GM21528 (cell line): ENCODE measurements around the gene SMAD3.

Experiments
- ATAC-seq: cut with Tn5 transposase; IDR thresholded peaks from one replicate; pipeline ENCODE4 v1.9.1; 2021; ENCODE audit warnings: mild to moderate bottlenecking, moderate library complexity; ENCODE audit not compliant: unreplicated experiment, low FRiP score

Gene SMAD3

DNA sequence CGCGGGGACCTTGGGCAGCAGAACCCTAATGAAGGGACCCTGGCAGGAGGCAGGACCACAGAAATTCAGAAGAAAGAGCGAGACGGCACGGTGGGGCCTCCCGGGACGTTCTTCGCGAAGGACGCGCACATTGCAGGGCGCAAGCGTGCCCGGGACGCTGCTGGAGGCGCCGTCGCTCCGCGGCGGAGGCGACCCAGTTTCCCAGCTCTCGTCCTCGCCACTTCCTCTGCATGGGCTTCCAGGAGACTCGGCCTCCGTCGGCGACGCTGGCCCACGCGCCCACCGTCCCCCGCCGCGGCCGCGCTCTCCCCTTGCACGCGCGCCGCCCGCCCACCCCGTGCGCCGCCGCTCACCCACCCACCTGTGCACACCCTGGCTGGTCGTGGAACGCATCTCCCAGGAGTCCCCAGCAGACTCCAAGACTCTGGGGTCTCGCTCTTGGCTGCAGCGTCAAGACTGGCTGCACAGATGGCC, 31.8 kb upstream of the SMAD3 start:
- no peak for ATAC-seq

DNA sequence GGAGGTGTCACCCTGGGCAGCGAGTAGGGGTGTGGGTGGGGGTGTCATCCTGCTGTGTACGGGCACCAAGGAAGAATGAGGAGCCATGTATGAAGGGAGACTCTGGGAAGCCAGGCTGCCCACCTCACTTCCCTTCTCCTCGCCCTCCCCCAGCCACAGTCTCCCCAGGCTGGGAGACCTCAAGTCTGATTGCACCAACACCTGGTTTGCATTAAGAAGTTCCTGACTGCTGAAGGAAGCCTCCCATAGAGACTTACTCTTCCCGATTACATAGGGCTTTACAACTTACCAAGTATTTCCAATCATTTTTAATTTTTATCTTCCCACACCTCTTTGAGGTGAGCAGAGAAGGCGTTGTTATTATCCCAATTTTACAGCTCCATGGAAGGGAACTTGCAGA, 29.5 kb upstream of the SMAD3 start:
- no peak for ATAC-seq

DNA sequence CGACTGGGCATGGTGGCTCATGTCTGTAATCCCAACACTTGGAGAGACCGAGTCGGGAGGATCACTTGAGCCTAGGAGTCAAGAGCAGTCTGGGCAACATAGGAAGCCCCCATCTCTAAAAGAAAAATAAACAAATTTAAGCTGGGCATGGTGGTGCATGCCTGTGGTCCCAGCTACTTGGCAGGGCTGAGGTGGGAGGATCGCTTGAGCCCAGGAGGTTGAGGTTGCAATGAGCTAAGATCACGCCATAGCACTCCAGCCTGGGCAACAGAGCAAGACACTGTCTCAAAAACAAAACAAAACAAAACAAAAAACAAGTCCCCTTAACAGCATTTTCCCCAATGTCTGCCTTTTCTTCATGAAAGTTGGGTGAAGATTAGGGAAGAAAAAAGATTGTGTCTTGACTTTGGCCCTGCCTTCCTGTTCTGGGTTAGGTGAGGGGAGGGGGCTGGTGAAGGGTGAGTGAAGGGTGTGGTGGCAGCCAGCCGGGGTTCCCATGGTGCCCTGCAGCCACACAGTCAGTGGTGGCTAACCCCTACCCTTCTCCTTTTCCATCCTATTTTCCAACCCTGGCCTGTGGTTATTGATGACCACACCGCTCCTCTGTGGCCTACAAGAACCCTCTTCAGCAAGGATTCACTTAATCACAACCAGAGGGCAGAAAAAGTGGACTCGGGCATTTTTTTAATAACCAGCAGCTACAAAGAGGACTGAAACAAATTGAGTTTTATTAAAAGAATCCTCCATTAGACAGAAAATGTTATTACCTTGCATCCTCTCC, 28.4 kb upstream of the SMAD3 start:
- no peak for ATAC-seq

DNA sequence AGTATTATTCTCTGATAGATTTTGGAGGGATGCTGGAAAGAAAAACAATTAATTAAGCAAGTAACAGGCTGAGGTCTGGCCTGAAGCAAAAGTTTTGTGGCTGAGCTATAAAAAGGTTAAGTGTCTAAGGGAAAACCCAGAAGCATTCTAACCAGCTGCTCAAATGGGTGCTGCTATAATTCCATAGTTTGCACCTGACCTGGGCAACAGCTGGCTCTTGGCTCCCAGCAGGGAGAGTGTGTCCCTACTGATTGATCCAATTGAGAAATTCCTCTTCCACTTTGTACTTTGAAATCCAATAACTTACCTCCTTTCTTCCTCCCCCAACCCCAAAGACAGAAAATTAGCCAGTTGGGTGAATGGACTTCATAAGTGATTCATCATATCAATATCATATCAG, 27.7 kb upstream of the SMAD3 start:
- ATAC-seq: no peak

DNA sequence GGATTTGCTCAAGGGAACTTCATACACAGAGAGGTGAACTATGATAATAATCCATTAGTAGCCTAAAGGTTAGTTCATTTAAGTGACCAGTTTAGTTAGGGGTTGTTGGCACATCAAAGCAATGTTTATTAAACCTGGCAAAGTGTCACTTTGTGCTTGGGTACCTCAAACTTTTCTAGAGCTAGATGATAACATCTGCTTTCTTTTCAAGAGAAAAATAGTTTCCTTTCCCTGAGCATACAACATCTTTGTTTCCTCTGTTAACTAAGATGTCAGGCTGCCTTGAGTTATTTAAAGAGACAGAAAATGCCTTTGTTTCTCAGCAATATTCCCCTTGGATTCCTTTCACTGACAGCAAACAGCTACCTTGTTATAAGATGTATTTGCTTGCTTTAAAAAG, 26.7 kb upstream of the SMAD3 start:
- no peak for ATAC-seq

DNA sequence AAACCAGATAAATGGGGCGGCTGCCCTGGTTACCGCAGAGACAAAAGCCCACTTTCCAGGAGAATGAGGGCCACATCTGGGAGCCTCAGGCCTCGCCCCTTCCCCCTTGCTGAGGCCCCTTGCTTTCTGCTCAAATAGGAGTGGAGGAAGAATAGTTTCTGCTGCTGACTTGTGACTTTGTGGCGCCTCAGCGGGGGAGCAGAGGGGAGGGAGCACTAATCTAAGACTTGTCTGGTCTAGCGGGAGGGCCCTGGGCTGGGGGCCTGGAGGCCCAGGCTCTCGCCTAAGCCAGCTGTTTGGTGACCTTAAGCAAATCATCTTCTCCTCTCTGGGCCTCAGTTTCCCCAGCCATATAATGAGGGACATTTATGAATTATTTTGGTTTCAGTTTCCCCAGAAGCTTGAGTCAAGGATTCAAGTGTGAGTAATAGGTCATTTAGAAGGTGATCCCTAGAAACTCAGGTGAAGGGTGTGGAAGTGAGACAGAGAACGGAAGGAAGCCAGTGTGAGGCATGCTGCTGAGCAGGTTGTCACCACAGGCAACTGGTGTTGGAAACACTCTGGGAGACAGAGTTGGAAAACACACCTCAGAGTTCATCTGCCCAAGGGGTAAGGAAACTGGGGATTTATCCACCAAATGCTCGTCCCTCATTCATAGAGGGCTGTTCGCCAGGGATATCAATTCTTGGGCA, 25.9 kb upstream of the SMAD3 start:
- ATAC-seq: no peak

DNA sequence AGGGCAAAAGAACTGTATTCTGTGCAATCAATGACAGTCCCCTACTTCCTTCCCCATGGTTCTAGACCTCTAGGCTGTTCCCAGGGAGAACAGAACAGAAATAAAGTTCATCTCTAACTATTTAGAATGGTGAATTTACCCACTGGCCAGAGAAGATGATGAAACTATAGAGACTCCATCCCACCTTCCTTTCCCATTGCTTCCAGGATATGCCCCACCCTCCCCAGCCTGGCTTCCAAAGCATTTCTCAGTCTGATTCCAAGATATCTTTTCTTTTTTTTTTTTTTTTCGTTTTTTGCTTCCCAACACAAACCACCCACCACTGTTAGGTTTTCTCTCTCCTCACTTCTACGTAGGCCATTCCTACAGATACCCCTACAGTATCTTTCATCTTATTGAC, 25.1 kb upstream of the SMAD3 start:
- no peak for ATAC-seq

DNA sequence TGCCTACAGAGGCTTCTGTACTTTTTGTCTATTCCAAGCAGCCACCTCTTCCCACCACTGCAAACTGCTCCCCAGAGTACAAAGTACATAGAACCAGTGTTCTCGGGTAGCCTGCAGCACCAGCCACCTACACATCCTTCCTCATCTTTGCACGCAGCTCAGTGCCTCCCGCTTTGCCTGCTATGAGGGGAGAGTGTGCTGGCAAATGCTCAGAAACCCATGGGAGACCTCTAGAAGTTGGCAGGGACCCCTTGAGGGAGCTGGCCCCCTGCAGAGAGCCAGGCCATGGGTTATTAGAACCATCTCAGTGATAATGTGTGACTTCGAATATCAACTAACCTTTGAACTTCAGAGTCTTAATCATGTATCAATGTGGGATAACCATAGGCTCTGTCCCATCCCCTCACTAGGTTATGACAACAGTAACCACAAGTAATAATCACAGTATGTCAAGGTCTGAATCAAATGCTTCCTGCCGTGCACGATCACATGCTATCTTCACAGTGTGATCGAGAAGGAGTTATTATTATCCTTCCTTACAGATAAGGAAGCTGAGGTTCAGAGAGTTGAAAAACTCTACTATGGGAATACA, 22.8 kb upstream of the SMAD3 start:
- ATAC-seq: no peak

DNA sequence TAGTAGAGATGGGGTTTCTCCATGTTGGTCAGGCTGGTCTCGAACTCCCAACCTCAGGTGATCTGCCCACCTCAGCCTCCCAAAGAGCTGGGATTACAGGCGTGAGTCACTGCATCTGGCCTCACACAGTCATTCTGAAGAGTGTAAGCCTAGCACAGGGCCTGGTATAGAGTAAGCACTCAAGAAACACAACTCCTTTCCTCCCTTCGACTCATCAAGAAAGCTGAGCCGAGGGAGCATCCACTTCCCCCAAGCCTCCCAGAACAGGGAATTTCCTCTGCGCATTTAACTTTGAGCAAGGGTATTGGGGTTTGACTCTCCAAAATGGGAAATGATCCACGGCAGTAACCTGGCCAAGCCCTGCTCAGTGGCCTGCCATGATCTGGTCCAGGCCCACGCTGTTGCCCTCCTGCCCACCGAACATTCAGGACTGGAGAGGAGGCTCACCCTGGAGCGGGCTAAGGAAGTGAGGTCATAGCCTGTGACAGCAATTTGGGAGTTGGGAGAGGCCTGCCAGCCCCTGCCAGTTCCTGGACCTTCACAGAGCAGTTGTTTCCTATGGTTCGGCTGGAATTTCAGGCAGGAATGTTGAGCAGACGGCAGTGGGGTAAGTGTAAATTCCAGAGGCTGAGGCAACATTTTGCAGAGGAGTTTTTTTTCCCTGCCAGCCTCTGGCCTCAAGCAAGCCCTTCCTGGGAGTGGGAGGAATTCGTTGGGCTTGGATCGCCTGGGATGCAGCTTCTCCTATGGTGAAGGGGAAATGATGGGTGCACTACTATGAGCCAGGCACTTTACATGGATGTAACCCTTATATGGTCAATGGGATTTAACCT, 21.2 kb upstream of the SMAD3 start:
- ATAC-seq: no peak

DNA sequence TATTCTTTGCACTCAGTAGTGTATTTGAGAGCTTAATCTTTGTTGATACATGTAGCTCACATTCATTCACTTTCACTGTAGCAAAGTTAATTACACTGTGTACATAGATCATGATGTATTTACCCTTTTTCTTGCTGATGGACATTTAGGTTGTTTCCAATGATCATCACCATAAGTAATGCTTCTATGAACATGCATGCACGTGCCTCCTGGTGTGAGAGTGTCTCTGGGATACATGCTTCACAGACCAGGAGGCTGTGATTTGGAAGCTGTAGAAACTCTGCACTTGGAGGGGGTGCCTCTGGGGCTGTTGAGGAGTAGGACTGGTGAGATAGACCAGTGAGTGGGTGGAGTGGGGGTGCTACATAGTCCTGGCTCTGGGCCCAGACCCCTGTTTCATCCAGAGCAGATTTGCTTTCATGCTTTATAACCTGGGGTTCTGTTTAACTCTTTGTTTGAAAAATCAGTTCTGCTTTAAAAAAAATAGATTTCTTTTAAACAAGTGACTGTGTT, 18.2 kb upstream of the SMAD3 start:
- ATAC-seq: no peak

DNA sequence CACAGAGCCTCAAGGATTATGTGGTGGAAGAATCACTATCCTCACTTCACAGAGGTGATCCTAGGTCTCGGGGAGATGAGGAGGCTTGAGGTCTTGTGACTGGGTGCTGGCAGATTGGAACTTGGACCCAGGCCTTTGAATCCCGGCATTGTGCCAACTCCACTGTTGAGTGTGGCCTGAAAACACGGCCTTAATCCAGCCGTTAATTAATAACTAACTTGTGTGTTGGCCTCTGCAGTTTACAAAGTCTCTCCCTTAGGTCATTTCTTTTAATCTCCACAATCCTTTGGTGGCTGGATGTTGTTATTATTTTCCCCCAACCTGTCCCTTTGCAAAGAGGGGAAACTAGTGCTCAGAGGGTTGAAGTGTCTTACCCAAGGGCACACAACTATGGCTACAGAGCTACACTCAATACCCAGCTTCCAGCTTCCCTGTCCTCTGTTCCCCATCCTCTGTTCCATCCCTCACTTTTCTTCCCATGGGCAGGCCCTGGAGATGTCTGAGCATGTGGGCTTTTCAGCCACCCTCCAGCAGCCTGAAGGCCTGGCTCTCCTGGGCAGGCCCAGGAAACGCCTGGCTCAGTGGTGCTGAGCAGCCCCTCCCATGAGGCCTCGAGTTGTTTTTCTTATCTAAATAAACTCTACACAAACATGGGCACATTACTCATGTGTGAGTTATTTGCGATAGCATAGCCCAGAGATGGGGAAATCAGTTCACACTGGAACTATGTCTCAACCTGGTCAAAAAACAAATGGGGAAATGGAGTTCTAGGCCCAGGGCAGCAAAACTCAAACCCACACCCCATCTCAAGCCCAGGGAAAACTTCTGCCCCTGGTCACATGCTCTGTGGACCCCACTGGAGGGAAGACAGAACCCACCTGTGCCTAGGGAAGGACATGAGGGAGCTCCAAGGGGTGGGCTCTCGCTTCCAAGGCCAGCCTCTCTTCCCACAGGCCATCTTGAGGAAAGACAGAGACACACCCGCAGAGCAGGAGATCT, 16.8 kb upstream of the SMAD3 start:
- ATAC-seq: no peak

DNA sequence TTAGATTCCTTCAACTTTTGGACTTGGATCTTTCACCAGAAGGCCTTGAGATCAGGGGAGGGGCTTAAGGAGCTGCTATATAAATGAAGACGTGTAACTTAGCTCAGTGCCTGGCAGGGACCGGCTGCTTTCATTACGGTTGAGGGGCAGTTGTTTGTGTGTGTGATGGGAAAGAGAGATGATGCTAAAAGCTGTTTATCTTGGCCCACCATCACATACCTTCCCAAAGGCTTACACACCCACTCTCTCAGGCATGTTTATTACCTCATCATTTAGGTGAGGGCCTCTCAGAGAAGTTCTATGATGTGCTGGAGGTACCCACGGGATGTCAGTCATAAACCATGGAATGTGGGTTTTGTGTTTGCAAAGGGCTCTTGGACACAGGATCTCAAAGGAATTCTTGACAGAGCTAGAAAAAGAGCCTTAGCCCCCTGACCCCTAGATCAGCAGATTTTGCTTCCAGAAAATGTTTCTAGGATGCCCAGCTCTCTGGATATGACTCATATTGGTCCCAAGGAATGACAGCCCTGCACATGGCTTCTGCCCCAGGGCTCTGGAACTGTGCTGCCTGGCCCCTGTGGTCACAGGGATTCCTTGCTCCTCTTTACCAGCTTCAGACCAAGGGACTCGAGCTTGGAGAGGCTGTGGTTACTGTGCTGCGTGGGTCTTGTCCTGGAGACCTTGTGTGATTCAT, 15.9 kb upstream of the SMAD3 start:
- ATAC-seq: no peak

DNA sequence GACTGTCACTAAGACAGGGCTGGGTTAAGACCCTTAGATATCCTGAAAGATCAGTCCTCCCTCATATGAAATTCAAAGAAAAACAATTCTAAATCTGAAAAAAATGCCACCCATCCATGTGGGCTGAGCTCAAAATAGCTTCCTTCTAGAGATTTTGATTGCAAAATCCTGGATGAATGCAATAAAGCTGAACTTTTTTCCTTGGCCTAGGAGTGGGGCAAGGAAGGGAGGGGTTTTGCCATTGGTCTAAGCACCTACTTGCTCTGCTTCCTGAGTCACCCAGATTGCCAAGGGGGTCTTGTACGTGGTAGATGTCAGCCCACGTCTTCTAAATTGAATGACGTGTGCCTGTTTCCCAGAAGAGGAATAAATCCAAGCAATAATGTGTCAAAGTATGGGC, 15.3 kb upstream of the SMAD3 start:
- ATAC-seq: no peak

DNA sequence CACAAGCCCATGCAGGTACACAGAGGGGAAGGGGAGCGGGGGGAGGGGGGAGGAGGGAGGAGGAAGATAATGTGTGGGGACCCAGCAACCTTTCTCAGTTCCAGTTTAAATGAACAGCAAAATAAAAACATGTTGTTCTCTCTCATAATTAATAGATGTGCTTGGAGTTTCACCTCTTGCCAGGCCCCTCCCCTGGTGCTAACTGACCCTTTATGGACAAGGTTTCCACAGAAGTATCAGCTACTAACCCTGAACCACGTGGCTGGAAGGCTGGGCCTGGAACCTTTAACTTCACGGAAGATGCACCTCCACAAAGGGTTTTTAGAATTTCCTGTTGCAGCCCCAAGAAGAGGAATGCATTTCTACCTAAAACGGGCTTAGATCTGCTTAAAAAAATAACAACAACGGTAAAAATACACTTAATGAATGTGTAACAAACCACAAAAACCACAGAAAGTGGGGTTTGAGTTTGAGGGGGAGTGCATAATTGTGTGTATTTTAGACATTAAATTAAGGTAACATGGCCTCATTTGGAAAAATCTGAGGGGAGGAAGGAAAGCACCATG, 14.8 kb upstream of the SMAD3 start:
- ATAC-seq: no peak

DNA sequence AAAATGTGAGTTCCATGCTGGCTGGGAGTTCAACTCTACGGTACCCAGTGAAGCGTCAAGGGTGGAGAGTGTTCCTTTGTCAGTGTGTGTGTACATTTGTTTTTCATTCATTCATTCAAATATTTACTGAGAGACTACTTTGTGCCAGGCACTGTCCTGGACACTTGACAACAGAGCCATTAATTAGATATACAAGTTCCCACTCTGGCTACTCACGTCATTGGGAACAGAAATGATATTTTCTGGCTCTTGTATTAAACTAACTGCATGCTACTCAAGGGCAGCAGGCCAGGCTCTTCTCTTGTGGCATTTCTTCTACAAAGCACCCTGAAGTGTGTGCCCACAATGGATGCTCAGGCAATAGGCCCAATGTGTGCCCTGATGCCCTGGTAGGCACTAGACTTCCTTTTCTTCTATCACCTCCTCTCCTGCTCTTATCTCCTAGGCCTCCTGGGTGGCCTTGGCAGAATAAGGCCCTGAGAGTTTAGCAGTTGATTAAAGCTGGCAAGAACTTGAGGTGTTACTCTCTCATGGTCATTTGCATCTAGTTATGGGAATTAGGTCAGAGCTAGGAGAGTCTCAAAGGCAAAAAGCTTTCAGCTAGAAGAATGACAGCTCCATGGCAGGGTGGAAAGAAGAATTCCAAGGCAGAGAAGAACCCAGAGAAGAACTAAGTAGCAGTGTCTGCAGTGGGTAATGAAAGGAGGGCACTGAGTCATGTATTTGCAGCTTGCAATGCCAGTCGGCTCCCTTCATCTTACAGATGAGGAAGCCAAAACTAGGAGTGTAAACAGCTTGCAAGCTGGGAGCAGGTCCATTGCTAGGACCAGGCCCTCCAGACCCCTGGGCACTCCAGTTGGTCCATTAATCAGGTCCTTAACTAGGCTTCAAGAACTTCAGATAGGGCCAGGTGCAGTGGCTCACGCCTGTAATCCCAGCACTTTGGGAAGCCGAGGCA, 14.0 kb upstream of the SMAD3 start:
- ATAC-seq: no peak

DNA sequence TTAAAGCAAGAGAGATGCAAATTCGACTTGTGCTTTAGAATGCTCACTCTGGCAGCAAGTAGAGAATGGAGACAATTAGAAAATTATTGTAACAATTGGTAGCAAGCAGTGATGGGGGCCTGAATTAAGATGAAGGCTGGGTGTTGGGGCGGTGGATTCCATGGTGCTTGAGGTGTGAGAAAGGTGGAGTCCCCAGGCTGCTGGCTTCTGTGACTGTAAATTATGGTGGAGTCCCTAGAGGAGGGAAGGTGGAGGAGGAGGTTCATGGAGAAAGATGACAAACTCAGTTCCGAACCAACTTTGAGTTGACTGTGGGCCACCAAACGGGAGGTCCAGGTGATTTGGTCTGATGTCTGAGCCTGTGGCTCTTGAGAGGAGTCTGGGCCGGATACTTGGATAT, 10.7 kb upstream of the SMAD3 start:
- ATAC-seq: no peak

DNA sequence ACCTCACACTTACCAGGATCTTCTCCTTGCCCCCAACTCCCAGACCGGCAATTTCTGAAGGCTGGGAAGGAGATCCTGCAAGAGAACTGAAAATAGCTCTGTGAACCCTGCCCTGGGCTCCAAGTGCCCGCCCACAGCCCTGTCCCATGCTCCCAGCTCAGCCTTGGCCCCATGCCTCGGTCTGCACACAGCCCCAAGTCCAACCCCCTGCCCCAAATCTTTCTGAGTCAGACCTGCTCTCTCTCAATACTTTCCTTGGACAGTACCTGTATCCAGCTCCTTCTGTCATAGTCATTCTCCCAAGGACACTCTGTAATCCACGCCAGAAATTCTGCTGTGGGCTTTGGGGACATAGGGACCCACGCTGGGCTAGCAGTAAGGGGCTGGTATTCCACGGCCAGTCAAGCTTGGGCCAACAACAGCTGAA, 6.3 kb upstream of the SMAD3 start:
- no peak for ATAC-seq
